ENCODE data around the gene RGS10.

- no peak for TF ChIP-seq POLR2A (IDR thresholded peaks at IDR 0.05; ENCODE audit: low read length)
- no peak for TF ChIP-seq GATA1 (IDR thresholded peaks at IDR 0.05; ENCODE audit: low read depth, low read length)
Observed at GRCh38 chr10:119491966-119492757, 50.4 kb downstream of the RGS10 start.
